HG03108 (cell line): ENCODE data around the gene ERVH48-1.
"Not testable (repeated sequence)": the region's sequence is repeated elsewhere in the genome, so short reads cannot be mapped to it uniquely, and the experiment has no call there.

Source experiments
- ATAC-seq: cut with Tn5 transposase; IDR thresholded peaks from one replicate; pipeline ENCODE4 v1.9.1; 2021; ENCODE audit warnings: moderate library complexity; ENCODE audit not compliant: unreplicated experiment

ERVH48-1 gene

DNA sequence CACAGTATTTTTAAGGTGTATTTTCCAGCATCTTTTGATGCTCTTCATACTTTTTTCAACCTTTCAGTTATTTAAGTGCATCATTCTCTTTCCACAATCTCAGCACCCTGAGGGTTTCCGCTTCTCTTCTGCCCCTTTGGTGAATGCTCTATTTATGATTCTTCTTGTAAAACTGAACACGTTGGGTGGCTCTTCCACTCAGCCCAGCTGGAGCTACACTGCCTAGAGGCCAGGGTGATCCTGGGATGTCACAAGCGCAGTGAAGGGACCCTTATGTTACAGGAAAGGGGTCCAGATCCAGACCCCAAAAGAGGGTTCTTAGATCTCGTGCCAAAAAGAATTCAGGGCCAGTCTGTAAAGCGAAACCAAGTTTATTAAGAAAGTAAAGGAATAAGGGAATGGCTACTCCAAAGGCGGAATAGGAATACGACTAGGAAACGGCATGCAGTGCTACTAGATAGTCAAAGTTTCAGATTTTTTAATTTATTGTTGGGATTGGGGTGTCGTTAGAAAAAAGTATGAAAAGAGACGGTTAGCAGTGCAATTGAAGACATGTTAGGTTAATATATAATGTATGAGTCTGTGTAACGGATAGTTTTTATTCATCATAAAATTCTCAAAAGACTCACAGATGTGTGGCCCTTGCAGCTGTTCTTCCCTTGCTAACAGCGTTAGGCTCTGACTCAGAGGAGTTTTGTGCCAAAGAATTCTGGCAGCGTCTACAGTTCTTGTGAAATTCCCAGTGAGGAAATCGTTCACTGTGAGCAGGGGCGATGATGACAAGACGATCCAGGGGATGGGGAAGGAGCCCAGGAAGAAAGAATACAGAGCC lies 14.4 kb upstream of the ERVH48-1 start:
- no peak for ATAC-seq

GRCh38 chr21:42938606-42938995 lies 13.2 kb upstream of the ERVH48-1 start:
- not testable (repeated sequence) for ATAC-seq

DNA sequence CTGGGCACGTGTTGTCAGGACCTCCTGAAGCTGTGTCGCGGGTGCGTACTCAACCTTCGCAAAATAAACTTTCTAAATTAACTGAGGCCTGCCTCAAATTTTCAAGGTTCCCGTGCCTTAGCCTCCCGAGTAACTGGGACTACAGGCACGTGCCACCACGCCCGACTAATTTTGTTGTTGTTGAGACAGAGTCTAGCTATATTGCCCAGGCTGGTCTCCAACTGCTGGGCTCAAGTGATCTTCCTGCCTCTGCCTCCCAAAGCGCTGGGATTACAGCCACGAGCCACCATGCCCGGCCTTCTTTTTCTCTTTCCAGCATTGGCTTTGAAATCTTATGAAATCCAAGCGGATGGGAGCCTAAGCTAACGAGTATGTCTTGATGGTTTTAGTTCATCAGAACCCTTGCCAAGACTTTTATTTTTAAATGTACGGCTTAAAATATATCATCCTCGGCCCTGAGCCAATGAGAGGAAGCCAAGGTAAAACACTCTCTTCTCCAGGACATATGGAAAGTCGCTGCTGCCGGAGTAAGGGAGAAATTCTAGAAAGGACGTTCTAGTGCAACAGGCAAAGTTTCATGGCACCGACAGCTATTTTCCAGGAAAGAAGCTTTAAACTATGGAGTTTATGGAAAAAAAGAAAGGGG lies 12.7 kb upstream of the ERVH48-1 start:
- ATAC-seq: no peak

DNA sequence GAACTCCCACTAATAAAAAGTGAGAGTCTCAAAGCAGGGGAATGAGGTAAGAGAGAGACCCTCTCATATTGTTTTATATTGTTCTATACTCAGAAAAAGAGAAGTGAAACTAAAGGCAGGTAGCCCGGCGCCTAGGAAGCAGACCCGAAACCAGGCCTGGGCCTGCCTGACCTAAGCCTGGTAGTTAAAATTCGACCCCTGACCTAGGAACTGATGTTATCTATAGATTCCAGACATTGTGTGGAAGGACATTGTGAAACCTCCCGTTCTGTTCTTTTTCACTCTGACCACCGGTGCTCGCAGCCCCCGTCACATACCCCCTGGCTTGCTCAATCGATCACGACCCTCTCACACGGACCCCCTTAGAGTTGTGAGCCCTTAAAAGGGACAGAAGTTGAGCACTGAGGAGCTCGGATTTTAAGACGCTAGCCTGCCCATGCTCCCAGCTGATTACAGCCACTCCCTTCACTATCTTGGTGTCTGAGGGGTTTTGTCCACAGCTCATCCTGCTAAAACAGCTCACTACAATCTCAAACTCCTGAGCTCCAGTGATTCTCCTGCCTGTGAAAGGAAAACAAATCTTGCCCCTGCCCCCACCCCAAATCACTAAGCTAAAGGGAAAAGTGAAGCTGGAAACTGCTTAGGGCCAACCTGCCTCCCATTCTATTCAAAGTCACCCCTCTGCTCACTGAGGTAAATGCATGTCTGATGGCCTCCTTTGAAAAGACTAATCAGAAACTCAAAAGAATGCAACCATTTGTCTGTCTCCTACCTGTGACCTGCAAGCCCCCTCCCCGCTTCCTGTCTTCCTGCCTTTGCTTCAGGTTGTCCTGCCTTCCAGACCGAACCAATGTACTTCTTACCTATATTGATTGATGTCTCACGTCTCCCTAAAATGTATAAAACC lies 11.9 kb upstream of the ERVH48-1 start:
- not testable (repeated sequence) for ATAC-seq

- ATAC-seq: not testable (repeated sequence)
These were observed 10.9 kb upstream of the ERVH48-1 start for GRCh38 chr21:42936360-42936759.

DNA sequence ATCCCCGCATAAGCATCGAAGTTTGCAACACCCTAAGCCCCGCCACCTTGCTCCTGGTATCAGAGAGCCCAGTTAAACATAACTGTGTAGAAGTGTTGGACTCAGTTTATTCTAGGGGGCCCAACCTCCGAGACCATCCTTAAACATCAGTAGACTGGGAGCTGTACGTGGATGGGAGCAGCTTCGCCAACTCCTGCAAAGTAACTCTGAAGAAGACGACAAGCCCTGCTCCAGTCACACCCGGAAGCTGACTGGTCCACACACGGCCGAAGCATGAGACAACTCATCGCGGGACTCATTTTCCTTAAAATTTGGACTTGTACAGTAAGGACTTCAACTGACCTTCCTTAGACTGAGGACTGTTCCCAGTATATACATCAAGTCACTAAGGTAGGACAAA lies 8.5 kb upstream of the ERVH48-1 start:
- ATAC-seq: not testable (repeated sequence)

DNA sequence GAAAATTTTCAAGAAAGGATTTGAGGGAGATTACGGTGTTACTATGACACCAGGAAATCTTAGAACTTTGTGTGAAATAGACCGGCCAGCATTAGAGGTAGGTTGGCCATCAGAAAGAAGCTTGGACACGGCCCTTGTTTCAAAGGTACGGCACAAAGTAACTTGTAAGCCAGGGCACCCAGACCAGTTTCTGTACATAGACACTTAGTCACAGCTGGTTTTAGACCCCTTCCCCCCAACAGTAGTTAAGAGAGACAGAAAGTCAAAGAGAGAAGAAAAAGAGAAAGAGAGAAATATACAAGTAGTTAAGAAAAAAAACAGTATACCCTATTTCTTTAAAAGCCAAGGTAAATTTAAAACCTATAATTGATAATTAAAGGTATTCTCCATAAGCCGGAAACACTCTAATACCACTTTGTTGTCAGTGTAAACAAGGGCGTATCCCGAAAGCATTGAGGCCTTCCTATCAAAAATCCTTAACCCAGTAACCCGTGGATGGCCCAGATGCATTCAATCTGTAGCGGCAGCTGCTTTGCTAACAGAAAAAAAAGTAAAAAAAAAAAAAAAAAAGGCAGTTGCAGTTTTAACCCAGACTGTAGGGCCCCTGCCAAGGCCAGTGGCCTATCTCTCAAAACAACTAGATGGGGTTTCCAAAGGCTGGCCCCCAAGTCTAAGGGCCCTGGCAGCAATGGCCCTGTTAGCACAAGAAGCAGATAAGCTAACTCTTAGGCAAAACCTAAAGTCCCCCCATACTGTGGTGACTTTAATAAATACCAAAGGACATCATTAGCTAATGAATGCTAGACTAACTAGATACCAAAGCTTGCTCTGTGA lies 7.9 kb upstream of the ERVH48-1 start:
- not testable (repeated sequence) for ATAC-seq

DNA sequence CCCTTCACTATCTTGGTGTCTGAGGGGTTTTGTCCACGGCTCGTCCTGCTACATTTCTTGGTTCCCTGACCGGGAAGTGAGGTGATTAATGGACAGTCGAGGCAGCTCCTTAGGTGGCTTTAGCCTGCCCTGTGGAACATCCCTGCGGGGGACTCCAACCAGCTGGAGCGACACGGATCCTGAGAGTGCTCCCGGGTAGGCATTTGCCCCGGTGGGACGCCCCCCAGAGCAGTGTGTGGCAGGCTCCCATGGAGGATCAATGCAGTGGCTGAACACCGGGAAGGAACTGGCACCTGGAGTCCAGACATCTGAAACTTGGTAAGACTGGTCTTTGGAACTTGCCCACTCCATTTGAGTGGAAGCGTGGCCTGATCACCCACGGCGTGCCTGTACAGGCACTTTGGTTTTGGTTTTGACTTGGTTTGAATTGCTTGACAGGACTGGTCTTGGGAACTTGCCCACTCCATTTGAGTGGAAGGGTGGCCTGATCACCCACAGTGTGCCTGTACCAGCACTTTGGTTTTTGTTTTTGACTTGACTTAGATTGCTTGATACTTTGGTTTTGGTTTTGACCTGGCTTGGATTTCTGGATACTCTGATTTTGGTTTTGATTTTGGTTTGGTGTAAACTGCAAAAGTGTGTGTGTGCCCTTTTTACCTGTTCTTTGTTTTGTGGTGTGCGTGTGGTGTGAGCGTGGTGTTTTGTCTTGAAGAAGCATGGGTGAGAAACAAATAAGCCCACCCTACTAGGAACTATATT lies 7.1 kb upstream of the ERVH48-1 start:
- not testable (repeated sequence) for ATAC-seq

DNA sequence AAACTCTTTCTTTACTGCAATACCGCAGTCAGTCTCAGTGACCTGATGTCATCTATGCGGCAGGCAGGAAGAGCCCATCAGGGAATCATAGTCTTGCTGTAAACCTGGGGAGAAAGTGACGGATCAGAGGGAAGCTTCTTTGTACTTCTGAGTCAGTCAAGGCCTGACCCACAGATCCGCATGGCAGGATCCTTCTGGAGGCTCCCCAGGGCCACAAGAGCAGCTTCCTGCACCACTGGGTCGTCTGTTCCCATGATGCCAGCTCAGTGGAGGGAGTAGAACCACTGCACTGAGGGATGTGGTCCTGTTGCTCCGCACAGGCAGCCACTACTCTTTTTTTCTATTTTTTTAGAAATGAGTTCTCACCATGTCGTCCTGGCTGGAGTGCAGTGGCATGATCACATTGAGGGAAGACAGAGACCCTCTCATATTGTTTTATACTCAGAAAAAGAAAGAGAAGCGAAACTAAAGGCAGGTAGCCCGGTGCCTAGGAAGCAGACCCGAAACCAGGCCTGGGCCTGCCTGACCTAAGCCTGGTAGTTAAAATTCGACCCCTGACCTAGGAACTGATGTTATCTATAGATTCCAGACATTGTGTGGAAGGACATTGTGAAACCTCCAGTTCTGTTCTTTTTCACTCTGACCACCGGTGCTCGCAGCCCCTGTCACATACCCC lies 6.3 kb upstream of the ERVH48-1 start:
- no peak for ATAC-seq

DNA sequence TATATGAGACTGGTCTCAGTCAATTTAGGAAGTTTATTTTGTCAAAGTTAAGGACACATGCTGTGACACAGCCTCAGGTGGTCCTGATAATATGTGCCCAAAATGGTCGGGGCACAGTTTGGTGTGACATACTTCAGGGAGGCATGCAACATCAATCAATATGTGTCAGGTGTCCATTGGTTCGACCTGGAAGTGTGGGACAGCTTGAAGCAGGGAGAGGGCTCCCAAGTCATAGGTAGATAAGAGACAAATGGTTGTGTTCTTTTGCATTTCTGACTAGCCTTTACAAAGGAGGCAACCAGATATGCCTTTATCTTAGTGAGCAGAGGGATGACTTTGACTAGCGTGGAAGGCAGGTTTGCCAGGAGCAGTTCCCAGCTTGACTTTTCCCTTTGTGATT lies 4.5 kb upstream of the ERVH48-1 start:
- no peak for ATAC-seq

- ATAC-seq: not testable (repeated sequence)
These were observed 2.2 kb upstream of the ERVH48-1 start for GRCh38 chr21:42927474-42928200.

- no peak for ATAC-seq
These were observed 1.0 kb downstream of the ERVH48-1 start for GRCh38 chr21:42924433-42924751.

DNA sequence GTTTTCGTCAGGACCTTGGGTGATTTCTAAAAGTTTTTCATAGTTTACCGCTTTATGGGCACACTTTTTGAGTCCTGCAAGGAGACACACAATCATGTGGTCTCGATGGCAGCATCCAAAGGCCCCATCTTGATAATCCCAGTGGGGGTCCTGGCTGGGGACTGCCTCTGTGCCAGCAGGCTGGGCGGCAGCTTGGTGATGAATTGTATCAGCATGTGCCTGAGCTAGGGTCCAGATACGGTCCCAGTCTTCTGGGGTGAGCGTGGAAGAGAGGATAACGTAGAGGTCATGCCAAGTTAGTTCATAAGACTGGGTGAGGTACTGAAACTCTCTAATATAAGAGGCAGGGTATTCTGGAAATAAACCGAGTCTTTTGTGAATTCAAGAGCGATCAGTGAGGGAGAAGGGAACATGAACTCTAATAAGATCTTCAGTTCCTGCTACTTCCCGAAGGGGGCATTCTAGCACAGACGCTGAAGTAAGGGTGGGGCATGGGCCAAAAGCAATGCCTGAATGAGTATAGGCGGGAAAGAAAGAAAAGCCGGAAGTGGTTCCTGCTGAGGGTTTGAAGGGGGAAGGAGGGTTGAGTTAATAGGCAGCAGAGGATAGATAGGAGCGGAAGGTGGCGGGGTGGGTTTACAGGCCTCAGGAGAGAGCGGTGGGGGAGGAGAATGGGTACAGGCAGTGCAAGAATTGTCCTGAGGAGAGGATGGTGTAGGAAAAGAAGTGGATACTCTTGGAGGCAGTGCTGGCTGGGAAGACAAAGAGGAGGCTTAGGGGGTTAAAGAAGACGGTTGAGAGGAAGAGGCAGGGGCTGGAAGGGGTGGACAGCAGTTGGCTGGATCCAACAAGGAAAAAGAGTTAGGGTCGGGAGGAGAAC lies 1.6 kb downstream of the ERVH48-1 start:
- ATAC-seq: no peak

- ATAC-seq: no peak
These were observed 2.5 kb downstream of the ERVH48-1 start for GRCh38 chr21:42922918-42923317.

- ATAC-seq: no peak
These were observed 3.5 kb downstream of the ERVH48-1 start for GRCh38 chr21:42921927-42922326.

DNA sequence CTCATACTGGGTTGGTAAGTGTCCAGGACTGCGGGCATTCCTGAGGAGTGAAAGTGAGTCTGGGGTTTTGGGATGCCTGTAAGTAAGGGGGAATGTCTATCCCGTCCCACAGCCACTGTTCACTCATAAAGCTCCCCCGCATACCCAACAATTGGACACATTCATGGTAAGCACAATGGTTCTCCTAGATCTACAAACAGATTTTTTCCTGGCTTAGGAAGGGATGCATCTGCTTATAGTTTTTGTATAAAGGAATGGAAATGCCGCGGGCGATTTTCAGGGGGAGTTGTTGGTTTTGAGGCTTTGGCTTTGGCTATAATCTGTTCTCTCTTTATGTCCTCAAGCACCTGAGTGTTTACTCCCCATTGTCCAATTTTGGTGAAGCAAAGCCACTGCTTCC lies 7.1 kb downstream of the ERVH48-1 start:
- ATAC-seq: no peak

DNA sequence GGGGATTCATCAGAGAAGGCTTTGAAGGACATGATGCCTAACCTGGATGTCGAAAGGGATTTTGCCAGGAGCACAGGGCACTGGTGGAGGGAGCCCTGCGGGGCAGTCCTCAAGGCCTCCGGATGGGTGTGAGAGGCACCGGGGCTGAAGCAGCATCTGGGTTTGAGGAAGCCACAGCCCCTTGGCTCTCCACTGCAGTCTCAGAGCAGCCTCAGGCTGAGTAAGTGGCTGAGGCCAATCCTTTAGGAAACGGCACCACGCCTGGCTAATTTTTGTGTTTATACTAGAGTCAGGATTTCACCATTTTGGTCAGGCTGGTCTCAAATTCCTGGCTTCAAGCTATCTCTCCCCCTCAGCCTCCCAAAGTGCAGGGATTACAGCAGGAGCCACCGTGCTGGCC lies 12.0 kb downstream of the ERVH48-1 start:
- ATAC-seq: no peak

GRCh38 chr21:42911920-42912319 lies 13.5 kb downstream of the ERVH48-1 start:
- ATAC-seq: not testable (repeated sequence)
